Adrenal gland (tissue), 12 donors: ENCODE measurements around the gene EDN2. TPM values are rescaled to one million over a fixed set of nuclear protein-coding genes. Genes with fewer than 3 reads are reported as not detected.

Experiments
- DNase-seq, 7 donors: peaks; one replicate each; pipeline ENCODE4 v3.0.0-alpha.2; 2019 to 2020
- H3K27ac ChIP-seq, 5 donors: fragments of 200-600 bp; sonication (generic) in 4 of 5; 1 replicate in 3 of 5; 2 replicates in 2 of 5; pipeline versions ENCODE4 v1.5.1 to v1.8.0; 2016 to 2020; ENCODE audit warnings: mild to moderate bottlenecking in 1 of 5
- H3K27me3 ChIP-seq: fragments of 200-600 bp; 2 replicates; pipeline ENCODE4 v1.8.0; 2021
- H3K36me3 ChIP-seq, 2 donors: fragments of 200-600 bp; replicated peaks in 1 of 2; 1 replicate in 1 of 2; 2 replicates in 1 of 2; pipeline versions ENCODE4 v1.5.1 to v1.8.0; 2018 to 2022
- H3K4me1 ChIP-seq, 2 donors: fragments of 200-600 bp; replicated peaks in 1 of 2; 1 replicate in 1 of 2; 2 replicates in 1 of 2; pipeline versions ENCODE4 v1.5.1 to v1.8.0; 2018 to 2021
- H3K4me3 ChIP-seq, 4 donors: fragments of 200-600 bp; sonication (generic) in 3 of 4; one replicate each; pipeline ENCODE4 v1.5.1; 2016 to 2018
- H3K9me3 ChIP-seq, 3 donors: fragments of 200-600 bp; sonication (generic) in 1 of 3; replicated peaks in 1 of 3; 1 replicate in 2 of 3; 2 replicates in 1 of 3; pipeline versions ENCODE4 v1.5.1 to v1.8.0; 2016 to 2021
- POLR2A ChIP-seq, 2 donors: fragments of 450-650 bp; IDR thresholded peaks; one replicate each; pipeline ENCODE4 v1.6.1; 2017; ENCODE audit warnings: antibody characterized with exemption in 2 of 2, mild to moderate bottlenecking in 2 of 2, moderate library complexity in 1 of 2
- WGBS, 4 donors: extraction: QIAGEN DNeasy Blood & Tissue Kit in 2 of 4; methylation state at CpG; one replicate each; pipeline versions ENCODE4 v1.1.5 to v1.1.7; 2013 to 2017; 5-methylcytosine and 5-hydroxymethylcytosine counted together
- intact Hi-C, 2 donors: fragments of 100-400 bp; cut with DNase I; formaldehyde crosslinking; loops; one replicate each; pipeline versions ENCODE4 v1.14.1 to v1.15.0; 2022 to 2023
- polyA plus RNA-seq, 3 donors: library from polyadenylated mRNA; stranded (reverse); fragments of 200-250 nt in 2 of 3; fragments of 350-450 nt in 1 of 3; fragmentation: Illumina TruSeq in 1 of 3; extraction: RNeasy Lipid Tissue Mini Kit (QIAGEN cat#74804) in 1 of 3; gene quantifications; one replicate each; pipeline ENCODE4 v1.2.3, GENCODE V29; 2013 to 2014
- total RNA-seq, 9 donors: library from RNA; depleted of rRNA in 4 of 9; stranded (reverse); fragments of >200 nt in 4 of 9; fragments of 120-200 nt in 1 of 9; fragmentation: NEBNext Ultra II Directional in 1 of 9; extraction: Animal tissue kit (Norgen Biotek cat#: 25700) in 1 of 9; gene quantifications; one replicate each; pipeline versions ENCODE4 v1.1.0 to v1.2.4, GENCODE V29; 2013 to 2023
- TF ChIP-seq, protein P1 (sequence below), 6 experiments: fragments of 450-650 bp in 4 of 6; fragments of 200-600 bp in 2 of 6; sonication (generic) in 1 of 6; IDR thresholded peaks; 1 replicate in 5 of 6; 2 replicates in 1 of 6; pipeline versions ENCODE4 v1.5.1 to v1.8.0; 2016 to 2021; ENCODE audit warnings: antibody characterized with exemption in 6 of 6, mild to moderate bottlenecking in 2 of 6, moderate library complexity in 1 of 6
- donor health status: healthy with polysubstance abuse.
- donor health status: Bipolar disorder and iron deficiency.
- donor health status: DM: yes; HTN: yes; CAD: no.
- donor health status: DM: no; HTN: no; CAD: no.
- donor health status: DM: no; HTN: no; CAD: no.
- donor health status: DM: yes; HTN: yes; CAD: no.

EDN2 gene
- total and polyA plus RNA-seq, 12 donors: 0.07 to 0.39 TPM; not detected in 10

DNA sequence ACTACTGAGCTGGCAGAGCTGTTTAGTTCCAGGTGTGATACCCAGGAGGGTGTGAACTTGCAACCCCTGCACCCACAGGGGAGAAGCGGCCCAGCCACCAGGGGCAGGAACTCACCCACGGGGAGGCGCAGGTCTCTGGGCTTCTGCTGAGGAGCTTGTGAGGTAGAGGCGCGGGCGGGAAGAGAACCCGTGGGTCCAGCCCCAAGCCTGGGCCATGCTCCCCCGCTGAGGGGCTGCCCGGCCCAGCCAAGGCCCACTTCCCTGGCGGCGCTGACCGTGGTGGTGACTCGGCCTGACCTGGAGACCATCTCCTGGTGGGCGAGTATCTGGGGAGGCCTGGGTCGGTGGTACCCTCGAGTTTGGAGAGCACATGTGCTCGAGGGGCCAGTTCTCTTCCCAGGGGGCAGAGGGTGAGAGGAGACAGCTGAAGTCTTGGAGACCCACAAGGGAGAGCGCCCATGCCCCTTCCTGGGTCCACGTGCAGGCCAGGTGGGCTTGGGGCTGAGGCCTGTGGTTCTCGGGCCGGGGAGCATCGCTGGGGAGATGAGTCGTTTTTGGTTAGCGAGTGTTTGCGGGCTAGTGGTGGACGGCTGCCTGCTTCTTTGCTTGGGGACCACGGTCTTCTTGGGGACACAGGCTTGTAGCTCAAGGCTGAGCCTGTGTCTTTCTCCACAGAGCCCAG lies 28.4 kb upstream of the EDN2 start:
- H3K36me3 ChIP-seq: peaks cover 0 to 6% of the 10 kb centered on the region in 2 donors
- no peak overlapping the region for H3K27ac ChIP-seq
- H3K4me3 ChIP-seq: no peak overlapping the region
- TF ChIP-seq, protein P1, sequence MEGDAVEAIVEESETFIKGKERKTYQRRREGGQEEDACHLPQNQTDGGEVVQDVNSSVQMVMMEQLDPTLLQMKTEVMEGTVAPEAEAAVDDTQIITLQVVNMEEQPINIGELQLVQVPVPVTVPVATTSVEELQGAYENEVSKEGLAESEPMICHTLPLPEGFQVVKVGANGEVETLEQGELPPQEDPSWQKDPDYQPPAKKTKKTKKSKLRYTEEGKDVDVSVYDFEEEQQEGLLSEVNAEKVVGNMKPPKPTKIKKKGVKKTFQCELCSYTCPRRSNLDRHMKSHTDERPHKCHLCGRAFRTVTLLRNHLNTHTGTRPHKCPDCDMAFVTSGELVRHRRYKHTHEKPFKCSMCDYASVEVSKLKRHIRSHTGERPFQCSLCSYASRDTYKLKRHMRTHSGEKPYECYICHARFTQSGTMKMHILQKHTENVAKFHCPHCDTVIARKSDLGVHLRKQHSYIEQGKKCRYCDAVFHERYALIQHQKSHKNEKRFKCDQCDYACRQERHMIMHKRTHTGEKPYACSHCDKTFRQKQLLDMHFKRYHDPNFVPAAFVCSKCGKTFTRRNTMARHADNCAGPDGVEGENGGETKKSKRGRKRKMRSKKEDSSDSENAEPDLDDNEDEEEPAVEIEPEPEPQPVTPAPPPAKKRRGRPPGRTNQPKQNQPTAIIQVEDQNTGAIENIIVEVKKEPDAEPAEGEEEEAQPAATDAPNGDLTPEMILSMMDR (IDR thresholded peaks at IDR 0.05): no peak
- TF ChIP-seq POLR2A (IDR thresholded peaks at IDR 0.05): no peak
- peaks cover 5 to 16% of the 10 kb centered on the region in 2 donors for H3K4me1 ChIP-seq
- H3K9me3 ChIP-seq: no peaks in the 10 kb centered on the region
- DNase-seq: no peak
- intact Hi-C loops: no loop called here
- 91 to 93% (median 92%) methylated on average over 13 to 27 of the region's 27 CpGs for WGBS, 4 donors
- H3K27me3 ChIP-seq: no peaks in the 10 kb centered on the region

DNA sequence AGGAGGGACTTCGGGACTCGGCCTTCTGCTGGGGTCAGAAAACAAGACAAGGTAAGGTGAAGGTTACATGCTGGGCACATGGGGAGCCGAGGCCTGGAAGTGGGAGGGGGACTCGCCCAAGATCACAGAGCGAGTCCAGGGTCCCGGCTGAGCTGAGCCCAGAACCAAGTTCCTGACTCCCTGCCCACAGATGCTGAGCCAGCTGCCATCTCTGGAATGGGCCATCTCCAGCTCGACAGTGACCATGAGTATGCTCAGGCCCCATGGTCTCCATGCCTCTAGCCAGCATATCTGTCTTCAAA lies 26.7 kb upstream of the EDN2 start:
- 90 to 97% (median 95%) methylated on average over 6 to 7 of the region's 7 CpGs for WGBS, 4 donors

DNA sequence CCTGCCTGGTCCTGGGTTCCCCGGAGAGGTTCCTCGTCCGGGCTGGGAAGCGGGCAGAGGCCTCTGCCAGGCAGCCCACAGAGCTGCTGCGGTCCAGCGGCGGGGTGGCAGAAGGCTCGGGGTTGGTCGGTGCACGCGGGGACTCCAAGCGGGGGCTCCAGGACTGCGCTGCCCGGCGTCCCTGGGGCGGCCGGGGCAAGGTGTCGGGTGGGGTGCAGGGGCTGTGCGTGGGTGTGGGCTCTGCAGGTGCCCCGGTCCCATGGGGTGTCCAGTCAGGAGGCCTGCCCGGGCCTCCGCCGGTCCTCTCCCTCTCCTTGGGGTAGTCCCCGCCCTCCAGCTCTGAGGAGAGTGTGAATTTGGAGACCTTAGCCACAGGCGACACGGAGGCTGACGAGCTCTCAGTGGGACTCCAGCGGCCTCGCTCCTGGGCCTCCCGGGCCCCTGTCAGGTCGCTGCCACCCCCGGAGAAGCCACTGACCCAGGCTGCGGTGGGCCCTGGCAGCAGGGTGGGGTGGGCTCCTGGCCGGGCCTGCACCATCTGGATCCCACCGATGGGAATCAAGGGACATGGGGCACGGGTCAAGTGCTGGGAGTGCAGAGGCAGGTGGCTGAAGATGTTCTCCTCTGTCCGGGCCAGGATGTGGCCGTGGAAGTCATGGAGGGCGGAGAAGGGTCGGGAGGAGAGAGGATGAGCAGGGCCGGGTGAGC lies 26.2 kb upstream of the EDN2 start:
- H3K9me3 ChIP-seq: no peaks in the 10 kb centered on the region
- no peaks in the 10 kb centered on the region for H3K27me3 ChIP-seq
- no peak for TF ChIP-seq POLR2A (IDR thresholded peaks at IDR 0.05)
- TF ChIP-seq, protein P1 (IDR thresholded peaks at IDR 0.05): no peak
- peaks cover 0 to 2% of the 10 kb centered on the region in 2 donors for H3K4me1 ChIP-seq
- peaks cover 0 to 6% of the 10 kb centered on the region in 2 donors for H3K36me3 ChIP-seq
- no peak for DNase-seq
- intact Hi-C loops: no loop called here
- H3K27ac ChIP-seq: no peak overlapping the region
- WGBS, 4 donors: 93 to 98% (median 95%) methylated on average over 20 to 41 of the region's 41 CpGs
- H3K4me3 ChIP-seq: no peak overlapping the region

More for the DNA sequence above, 26.7 kb upstream of the EDN2 start:
- Histone ChIP-seq H3K4me1 (peaks cover 0 to 6% of the 10 kb centered on the region in 2 donors), H3K4me3 (no peak overlapping the region), H3K27me3 (no peaks in the 10 kb centered on the region), H3K36me3 (peaks cover 0 to 6% of the 10 kb centered on the region in 2 donors), H3K27ac (no peak overlapping the region), H3K9me3 (no peaks in the 10 kb centered on the region)
- intact Hi-C loops: no loop called here
- TF ChIP-seq, protein P1 (IDR thresholded peaks at IDR 0.05): no peak
- no peak for TF ChIP-seq POLR2A (IDR thresholded peaks at IDR 0.05)
- no peak for DNase-seq

DNA sequence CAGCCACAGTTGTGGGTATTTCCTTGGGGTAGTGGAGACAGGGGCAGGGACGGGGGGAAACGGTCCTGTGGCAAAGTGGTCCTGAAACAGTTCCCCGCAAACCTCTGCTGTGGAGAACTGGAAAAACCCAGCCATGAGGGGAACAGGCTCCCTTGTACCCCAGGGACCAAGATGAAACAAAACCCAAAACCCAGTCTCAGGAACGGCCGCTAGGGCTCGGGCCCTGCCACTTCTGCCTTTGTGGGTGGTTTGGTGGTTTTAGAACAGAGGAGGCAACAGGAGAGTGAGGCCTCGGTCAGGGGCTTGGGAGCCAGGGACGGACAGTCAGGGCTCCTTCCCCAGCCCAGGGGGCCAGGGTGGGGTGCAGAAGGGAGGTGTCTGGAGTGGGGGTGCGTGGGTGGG lies 24.8 kb upstream of the EDN2 start:
- Histone ChIP-seq H3K9me3 (no peaks in the 10 kb centered on the region), H3K4me1 (no peaks in the 10 kb centered on the region), H3K27ac (no peak overlapping the region), H3K27me3 (no peaks in the 10 kb centered on the region), H3K4me3 (no peak overlapping the region), H3K36me3 (peaks cover 0 to 6% of the 10 kb centered on the region in 2 donors)
- WGBS, 4 donors: 75 to 96% (median 80%) methylated on average over 8 to 9 of the region's 9 CpGs
- DNase-seq: no peak
- intact Hi-C loops: no loop called here
- TF ChIP-seq, protein P1 (IDR thresholded peaks at IDR 0.05): no peak
- TF ChIP-seq POLR2A (IDR thresholded peaks at IDR 0.05): no peak
